Measurements from ENCODE around the gene LTBR.
"Not testable (repeated sequence)": the region's sequence is repeated elsewhere in the genome, so short reads cannot be mapped to it uniquely, and the experiment has no call there.

LTBR gene

GRCh38 chr12:6340745-6341416 is 43.1 kb upstream of the LTBR start:
- H3K4me1 ChIP-seq (ENCODE audit: control insufficient read depth, low read depth, low read length) = peaks cover 38% of the 10 kb centered on the region
- no CpG with 5 or more reads among the region's 15 CpGs for WGBS (ENCODE audit: extremely low coverage, insufficient coverage, low lambda C conversion rate)
- H3K27ac ChIP-seq (ENCODE audit: low read depth, low read length) = peak overlapping the region; percentile 63
- peak overlapping the region; percentile 15 for H2BK120ac ChIP-seq (ENCODE audit: low read depth, low read length)
- H3K27me3 ChIP-seq (ENCODE audit: insufficient read depth, low read length, poor library complexity) = no peaks in the 10 kb centered on the region
- H3K23ac ChIP-seq (ENCODE audit: low read length) = peak overlapping the region; percentile 87
- no peak overlapping the region for H4K5ac ChIP-seq (ENCODE audit: low read length)
- peaks cover 7% of the 10 kb centered on the region for H3K79me1 ChIP-seq (ENCODE audit: low read length)
- H2AK5ac ChIP-seq (ENCODE audit: low read length) = peak overlapping the region; percentile 96
- peak overlapping the region; percentile 96 for H3K4me2 ChIP-seq (ENCODE audit: low read length)
- H3K9ac ChIP-seq (ENCODE audit: low read length) = peak overlapping the region; percentile 99
- no peak overlapping the region for H2BK15ac ChIP-seq (replicated peaks; ENCODE audit: low read depth)
- peak overlapping the region; percentile 95 for H3K4me3 ChIP-seq (ENCODE audit: low read length)
- H2BK5ac ChIP-seq (ENCODE audit: low read length) = peak overlapping the region; percentile 99
- peak overlapping the region; percentile 100 for H3K56ac ChIP-seq (ENCODE audit: low read length)
- no peak overlapping the region for H4K8ac ChIP-seq (ENCODE audit: low read depth, low read length)
- no peak for DNase-seq
- no peaks in the 10 kb centered on the region for H3K36me3 ChIP-seq (ENCODE audit: control insufficient read depth, insufficient read depth, low read length)
- peaks cover 44% of the 10 kb centered on the region for H3K79me2 ChIP-seq (ENCODE audit: control insufficient read depth, insufficient read depth, low read length)
- peak overlapping the region; percentile 76 for H3K18ac ChIP-seq (ENCODE audit: low read length)
- H3K4ac ChIP-seq (ENCODE audit: low read depth, low read length) = peak overlapping the region; percentile 96

- peak within 1 kb of the TSS; percentile 96 for H2AK5ac ChIP-seq (ENCODE audit: low read length)
- H3K27me3 ChIP-seq (ENCODE audit: insufficient read depth, low read length, poor library complexity) = no peaks in the 10 kb centered on the region
- H3K9ac ChIP-seq (ENCODE audit: low read length) = peak within 1 kb of the TSS; percentile 99
- H3K4me1 ChIP-seq (ENCODE audit: control insufficient read depth, low read depth, low read length) = peaks cover 36% of the 10 kb centered on the region
- no peak within 1 kb of the TSS for H4K8ac ChIP-seq (ENCODE audit: low read depth, low read length)
- WGBS (ENCODE audit: extremely low coverage, insufficient coverage, low lambda C conversion rate) = no CpG with 5 or more reads among the region's 21 CpGs
- H3K4ac ChIP-seq (ENCODE audit: low read depth, low read length) = peak within 1 kb of the TSS; percentile 96
- peak within 1 kb of the TSS; percentile 48 for H2BK120ac ChIP-seq (ENCODE audit: low read depth, low read length)
- peak within 1 kb of the TSS; percentile 87 for H3K23ac ChIP-seq (ENCODE audit: low read length)
- peak within 1 kb of the TSS; percentile 76 for H3K18ac ChIP-seq (ENCODE audit: low read length)
- peak; percentile 89 for DNase-seq
- H3K4me3 ChIP-seq (ENCODE audit: low read length) = peak within 1 kb of the TSS; percentile 95
- no peaks in the 10 kb centered on the region for H3K36me3 ChIP-seq (ENCODE audit: control insufficient read depth, insufficient read depth, low read length)
- peak within 1 kb of the TSS; percentile 99 for H2BK5ac ChIP-seq (ENCODE audit: low read length)
- H2BK15ac ChIP-seq (replicated peaks; ENCODE audit: low read depth) = no peak within 1 kb of the TSS
- peaks cover 7% of the 10 kb centered on the region for H3K79me1 ChIP-seq (ENCODE audit: low read length)
- H4K5ac ChIP-seq (ENCODE audit: low read length) = peak within 1 kb of the TSS; percentile 92
- peaks cover 44% of the 10 kb centered on the region for H3K79me2 ChIP-seq (ENCODE audit: control insufficient read depth, insufficient read depth, low read length)
- peak within 1 kb of the TSS; percentile 71 for H3K27ac ChIP-seq (ENCODE audit: low read depth, low read length)
- H3K4me2 ChIP-seq (ENCODE audit: low read length) = peak within 1 kb of the TSS; percentile 96
- H3K56ac ChIP-seq (ENCODE audit: low read length) = peak within 1 kb of the TSS; percentile 100
Observed at GRCh38 chr12:6341417-6342139, 42.4 kb upstream of the LTBR start, which contains the start of gene TNFRSF1A. Gene TNFRSF1A, minus strand, starts transcription at chr12:6342076. Its CDS starts 262 bp downstream, at chr12:6341814.

GRCh38 chr12:6342140-6342889 is 41.6 kb upstream of the LTBR start:
- no peak overlapping the region for H3K4me3 ChIP-seq (ENCODE audit: low read length)
- peak; percentile 60 for DNase-seq
- H3K4ac ChIP-seq (ENCODE audit: low read depth, low read length) = no peak overlapping the region
- peak overlapping the region; percentile 91 for H3K56ac ChIP-seq (ENCODE audit: low read length)
- H3K27me3 ChIP-seq (ENCODE audit: insufficient read depth, low read length, poor library complexity) = no peaks in the 10 kb centered on the region
- peak overlapping the region; percentile 73 for H3K9ac ChIP-seq (ENCODE audit: low read length)
- H2AK5ac ChIP-seq (ENCODE audit: low read length) = peak overlapping the region; percentile 86
- WGBS (ENCODE audit: extremely low coverage, insufficient coverage, low lambda C conversion rate) = no CpG with 5 or more reads among the region's 7 CpGs
- H4K5ac ChIP-seq (ENCODE audit: low read length) = peak overlapping the region; percentile 92
- H3K79me2 ChIP-seq (ENCODE audit: control insufficient read depth, insufficient read depth, low read length) = peaks cover 44% of the 10 kb centered on the region
- H3K36me3 ChIP-seq (ENCODE audit: control insufficient read depth, insufficient read depth, low read length) = no peaks in the 10 kb centered on the region
- peak overlapping the region; percentile 30 for H3K4me2 ChIP-seq (ENCODE audit: low read length)
- H2BK15ac ChIP-seq (replicated peaks; ENCODE audit: low read depth) = no peak overlapping the region
- no peak overlapping the region for H4K8ac ChIP-seq (ENCODE audit: low read depth, low read length)
- H3K23ac ChIP-seq (ENCODE audit: low read length) = peak overlapping the region; percentile 16
- H3K79me1 ChIP-seq (ENCODE audit: low read length) = peaks cover 7% of the 10 kb centered on the region
- H3K18ac ChIP-seq (ENCODE audit: low read length) = peak overlapping the region; percentile 51
- H3K4me1 ChIP-seq (ENCODE audit: control insufficient read depth, low read depth, low read length) = peaks cover 32% of the 10 kb centered on the region
- H2BK120ac ChIP-seq (ENCODE audit: low read depth, low read length) = peak overlapping the region; percentile 48
- peak overlapping the region; percentile 99 for H2BK5ac ChIP-seq (ENCODE audit: low read length)
- peak overlapping the region; percentile 71 for H3K27ac ChIP-seq (ENCODE audit: low read depth, low read length)

- Histone ChIP-seq H3K79me2 (ENCODE audit: control insufficient read depth, insufficient read depth, low read length) (peaks cover 34% of the 10 kb centered on the region), H3K9ac (ENCODE audit: low read length) (no peak overlapping the region), H2BK120ac (ENCODE audit: low read depth, low read length) (no peak overlapping the region), H3K4me3 (ENCODE audit: low read length) (no peak overlapping the region), H2AK5ac (ENCODE audit: low read length) (no peak overlapping the region), H3K27me3 (ENCODE audit: insufficient read depth, low read length, poor library complexity) (no peaks in the 10 kb centered on the region), H3K4me2 (ENCODE audit: low read length) (no peak overlapping the region), H2BK15ac (replicated peaks; ENCODE audit: low read depth) (no peak overlapping the region), H3K4ac (ENCODE audit: low read depth, low read length) (peak overlapping the region; percentile 49), H3K56ac (ENCODE audit: low read length) (peak overlapping the region; percentile 35), H3K23ac (ENCODE audit: low read length) (no peak overlapping the region), H4K5ac (ENCODE audit: low read length) (peak overlapping the region; percentile 5), H2BK5ac (ENCODE audit: low read length) (peak overlapping the region; percentile 29), H3K18ac (ENCODE audit: low read length) (peak overlapping the region; percentile 42), H4K8ac (ENCODE audit: low read depth, low read length) (no peak overlapping the region), H3K79me1 (ENCODE audit: low read length) (peaks cover 5% of the 10 kb centered on the region), H3K27ac (ENCODE audit: low read depth, low read length) (peak overlapping the region; percentile 26), H3K36me3 (ENCODE audit: control insufficient read depth, insufficient read depth, low read length) (no peaks in the 10 kb centered on the region), H3K4me1 (ENCODE audit: control insufficient read depth, low read depth, low read length) (peaks cover 22% of the 10 kb centered on the region)
- DNase-seq = peak; percentile 53
- no CpG with 5 or more reads among the region's 5 CpGs for WGBS (ENCODE audit: extremely low coverage, insufficient coverage, low lambda C conversion rate)
Observed at GRCh38 chr12:6343518-6343917, 40.4 kb upstream of the LTBR start.

- not testable (repeated sequence) for H3K27me3 ChIP-seq (ENCODE audit: insufficient read depth, low read length, poor library complexity); H3K9ac ChIP-seq (ENCODE audit: low read length); H3K4ac ChIP-seq (ENCODE audit: low read depth, low read length); H3K36me3 ChIP-seq (ENCODE audit: control insufficient read depth, insufficient read depth, low read length); H2AK5ac ChIP-seq (ENCODE audit: low read length); H3K18ac ChIP-seq (ENCODE audit: low read length); H2BK120ac ChIP-seq (ENCODE audit: low read depth, low read length); H2BK15ac ChIP-seq (replicated peaks; ENCODE audit: low read depth); H3K4me2 ChIP-seq (ENCODE audit: low read length); H4K8ac ChIP-seq (ENCODE audit: low read depth, low read length); DNase-seq; H3K27ac ChIP-seq (ENCODE audit: low read depth, low read length); H3K23ac ChIP-seq (ENCODE audit: low read length); H2BK5ac ChIP-seq (ENCODE audit: low read length); H3K56ac ChIP-seq (ENCODE audit: low read length); H3K4me3 ChIP-seq (ENCODE audit: low read length); H3K79me1 ChIP-seq (ENCODE audit: low read length)
- Histone ChIP-seq H3K79me2 (ENCODE audit: control insufficient read depth, insufficient read depth, low read length) (peaks cover 27% of the 10 kb centered on the region), H3K4me1 (ENCODE audit: control insufficient read depth, low read depth, low read length) (peaks cover 17% of the 10 kb centered on the region), H4K5ac (ENCODE audit: low read length) (peak overlapping the region; percentile 5)
- WGBS (ENCODE audit: extremely low coverage, insufficient coverage, low lambda C conversion rate) = no CpG with 5 or more reads among the region's 11 CpGs
Observed at GRCh38 chr12:6344101-6344660, 39.8 kb upstream of the LTBR start.

All from mesendoderm (in vitro differentiated cells).